ENCODE measurements around the gene BNIP5. TPM values are rescaled to one million over a fixed set of nuclear protein-coding genes. Genes with fewer than 3 reads are reported as not detected.

Gene BNIP5
- total RNA-seq, 1 experiment from 2014 or later, result 0.94 TPM

- CTCF ChIA-PET, result no interaction called here
- H3K27me3 Mint-ChIP-seq (ENCODE audit: unreplicated experiment), result peaks cover 71% of the 10 kb centered on the region
- no TSS peak for BruUV-seq (replicated peaks)
- H3K9me3 Mint-ChIP-seq (ENCODE audit: low read depth, unreplicated experiment), result no peaks in the 10 kb centered on the region
- no peak for DNase-seq
- no peaks in the 10 kb centered on the region for H3K4me1 Mint-ChIP-seq (ENCODE audit: low read depth, unreplicated experiment)
- TF ChIP-seq CTCF (IDR thresholded peaks at IDR 0.05; ENCODE audit: unreplicated experiment), result no peak
- no peak overlapping the region for H3K4me3 Mint-ChIP-seq (ENCODE audit: low read depth, unreplicated experiment)
- no peak overlapping the region for H3K27ac Mint-ChIP-seq (ENCODE audit: unreplicated experiment)
- H3K36me3 Mint-ChIP-seq (ENCODE audit: insufficient read depth, unreplicated experiment), result no peaks in the 10 kb centered on the region
- intact Hi-C loops (cut with micrococcal nuclease; ENCODE audit: unreplicated experiment), result no loop called here
Measured at GRCh38 chr6:36280983-36281382, 55.7 kb downstream of the BNIP5 start.

GRCh38 chr6:36280467-36280866 is 56.2 kb downstream of the BNIP5 start:
- BruUV-seq (replicated peaks), result no TSS peak
- H3K27ac Mint-ChIP-seq (ENCODE audit: unreplicated experiment), result no peak overlapping the region
- intact Hi-C loops (cut with micrococcal nuclease; ENCODE audit: unreplicated experiment), result no loop called here
- no peaks in the 10 kb centered on the region for H3K36me3 Mint-ChIP-seq (ENCODE audit: insufficient read depth, unreplicated experiment)
- DNase-seq, result no peak
- TF ChIP-seq CTCF (IDR thresholded peaks at IDR 0.05; ENCODE audit: unreplicated experiment), result no peak
- no peaks in the 10 kb centered on the region for H3K9me3 Mint-ChIP-seq (ENCODE audit: low read depth, unreplicated experiment)
- H3K4me3 Mint-ChIP-seq (ENCODE audit: low read depth, unreplicated experiment), result no peak overlapping the region
- H3K27me3 Mint-ChIP-seq (ENCODE audit: unreplicated experiment), result peaks cover 71% of the 10 kb centered on the region
- no peaks in the 10 kb centered on the region for H3K4me1 Mint-ChIP-seq (ENCODE audit: low read depth, unreplicated experiment)
- CTCF ChIA-PET, result no interaction called here

- H3K36me3 Mint-ChIP-seq (ENCODE audit: insufficient read depth, unreplicated experiment), result no peaks in the 10 kb centered on the region
- TF ChIP-seq CTCF (IDR thresholded peaks at IDR 0.05; ENCODE audit: unreplicated experiment), result no peak
- H3K4me1 Mint-ChIP-seq (ENCODE audit: low read depth, unreplicated experiment), result no peaks in the 10 kb centered on the region
- H3K27ac Mint-ChIP-seq (ENCODE audit: unreplicated experiment), result no peak overlapping the region
- H3K27me3 Mint-ChIP-seq (ENCODE audit: unreplicated experiment), result peaks cover 91% of the 10 kb centered on the region
- H3K4me3 Mint-ChIP-seq (ENCODE audit: low read depth, unreplicated experiment), result no peak overlapping the region
- DNase-seq, result no peak
- BruUV-seq (replicated peaks), result no TSS peak
- CTCF ChIA-PET, result no interaction called here
- H3K9me3 Mint-ChIP-seq (ENCODE audit: low read depth, unreplicated experiment), result no peaks in the 10 kb centered on the region
- intact Hi-C loops (cut with micrococcal nuclease; ENCODE audit: unreplicated experiment), result no loop called here
Measured at GRCh38 chr6:36277946-36278470, 58.7 kb downstream of the BNIP5 start.

GRCh38 chr6:36276581-36277536 is 59.8 kb downstream of the BNIP5 start:
- CTCF ChIA-PET, result interaction anchor here (0.5 kb wide), 2 partner anchors 18 to 157 kb away, joined by 3 to 4 read pairs; no protein-coding TSS in a partner anchor
- no peaks in the 10 kb centered on the region for H3K36me3 Mint-ChIP-seq (ENCODE audit: insufficient read depth, unreplicated experiment)
- H3K4me1 Mint-ChIP-seq (ENCODE audit: low read depth, unreplicated experiment), result no peaks in the 10 kb centered on the region
- intact Hi-C loops (cut with micrococcal nuclease; ENCODE audit: unreplicated experiment), result no loop called here
- H3K4me3 Mint-ChIP-seq (ENCODE audit: low read depth, unreplicated experiment), result no peak overlapping the region
- H3K27me3 Mint-ChIP-seq (ENCODE audit: unreplicated experiment), result peaks cover 95% of the 10 kb centered on the region
- DNase-seq, result no peak
- H3K27ac Mint-ChIP-seq (ENCODE audit: unreplicated experiment), result no peak overlapping the region
- TF ChIP-seq CTCF (IDR thresholded peaks at IDR 0.05; ENCODE audit: unreplicated experiment), result no peak
- no TSS peak for BruUV-seq (replicated peaks)
- no peaks in the 10 kb centered on the region for H3K9me3 Mint-ChIP-seq (ENCODE audit: low read depth, unreplicated experiment)

Measured in Calu3 (cell line).